Mesenchymal stem cell (in vitro differentiated cells and primary cell): ENCODE measurements around the gene FLRT1.

ENCODE experiments used
- DNase-seq: peaks from one replicate; pipeline ENCODE4 v3.0.0-alpha.2; 2013
- H2AFZ ChIP-seq: one replicate; pipeline ENCODE4 v1.6.1; 2013; ENCODE audit warnings: low read depth, mild to moderate bottlenecking, control low read depth, inconsistent platforms, low read length, moderate library complexity
- H2AK5ac ChIP-seq: 2 replicates; pipeline ENCODE4 v1.6.1; 2013; ENCODE audit warnings: low read length, moderate library complexity, mild to moderate bottlenecking, inconsistent platforms; ENCODE audit not compliant: severe bottlenecking
- H2BK120ac ChIP-seq: one replicate; pipeline ENCODE4 v1.6.1; 2013; ENCODE audit warnings: low read depth, mild to moderate bottlenecking, inconsistent platforms, low read length, moderate library complexity
- H2BK12ac ChIP-seq, 2 experiments: one replicate each; pipeline ENCODE4 v1.6.1; 2013; ENCODE audit warnings: inconsistent platforms in 2 of 2, low read length in 2 of 2, mild to moderate bottlenecking in 2 of 2, moderate library complexity in 2 of 2, control low read depth in 1 of 2
- H2BK15ac ChIP-seq: one replicate; pipeline ENCODE4 v1.6.1; 2013; ENCODE audit warnings: mild to moderate bottlenecking, low read depth, inconsistent platforms; ENCODE audit not compliant: poor library complexity, severe bottlenecking
- H2BK5ac ChIP-seq: 2 replicates; pipeline ENCODE4 v1.6.1; 2013; ENCODE audit warnings: low read depth, mild to moderate bottlenecking, low read length, control low read depth, inconsistent platforms; ENCODE audit not compliant: poor library complexity, severe bottlenecking
- H3K14ac ChIP-seq, 2 experiments: one replicate each; pipeline ENCODE4 v1.6.1; 2013; ENCODE audit warnings: inconsistent platforms in 2 of 2, low read length in 2 of 2, control low read depth in 1 of 2, mild to moderate bottlenecking in 1 of 2, moderate library complexity in 1 of 2
- H3K18ac ChIP-seq, 2 experiments: one replicate each; pipeline ENCODE4 v1.6.1; 2013; ENCODE audit warnings: inconsistent platforms in 2 of 2, low read length in 2 of 2, control low read depth in 1 of 2, low read depth in 1 of 2, mild to moderate bottlenecking in 1 of 2
- H3K23ac ChIP-seq, 2 experiments: one replicate each; pipeline ENCODE4 v1.6.1; 2013; ENCODE audit warnings: inconsistent platforms in 2 of 2, low read length in 2 of 2, mild to moderate bottlenecking in 2 of 2, moderate library complexity in 2 of 2, control low read depth in 1 of 2
- H3K27ac ChIP-seq: 2 replicates; pipeline ENCODE4 v1.5.1; 2013; ENCODE audit warnings: mild to moderate bottlenecking, moderate library complexity, low read length, control low read depth, inconsistent platforms; ENCODE audit not compliant: poor library complexity, severe bottlenecking
- H3K27me3 ChIP-seq, 2 experiments: 2 replicates each; pipeline versions ENCODE4 v1.6.1 to v1.7.0; 2013; ENCODE audit warnings: low read length in 2 of 2, mild to moderate bottlenecking in 2 of 2, moderate library complexity in 2 of 2, control low read depth in 1 of 2, inconsistent platforms in 1 of 2; ENCODE audit not compliant: control insufficient read depth in 1 of 2, insufficient read depth in 1 of 2
- H3K36me3 ChIP-seq, 2 experiments: 2 replicates each; pipeline versions ENCODE4 v1.6.1 to v1.7.0; 2013; ENCODE audit warnings: low read length in 2 of 2, control low read depth in 1 of 2, inconsistent platforms in 1 of 2, low read depth in 1 of 2, mild to moderate bottlenecking in 1 of 2; ENCODE audit not compliant: insufficient read depth in 2 of 2, control insufficient read depth in 1 of 2
- H3K4ac ChIP-seq, 2 experiments: one replicate each; pipeline ENCODE4 v1.6.1; 2013; ENCODE audit warnings: inconsistent platforms in 2 of 2, low read length in 2 of 2, mild to moderate bottlenecking in 2 of 2, moderate library complexity in 2 of 2, control low read depth in 1 of 2, low read depth in 1 of 2
- H3K4me1 ChIP-seq: 2 replicates; pipeline ENCODE4 v1.6.1; 2013; ENCODE audit warnings: low read depth, low read length, control low read depth; ENCODE audit not compliant: control insufficient read depth, insufficient read depth
- H3K4me2 ChIP-seq: 2 replicates; pipeline ENCODE4 v1.6.1; 2013; ENCODE audit warnings: low read length, mild to moderate bottlenecking, inconsistent platforms; ENCODE audit not compliant: poor library complexity, severe bottlenecking
- H3K4me3 ChIP-seq, 2 experiments: 2 replicates each; pipeline versions ENCODE4 v1.5.1 to v1.7.0; 2013; ENCODE audit warnings: low read length in 2 of 2, mild to moderate bottlenecking in 2 of 2, control low read depth in 1 of 2, low read depth in 1 of 2; ENCODE audit not compliant: insufficient read depth in 1 of 2
- H3K79me1 ChIP-seq: replicated peaks from 2 replicates; pipeline ENCODE4 v1.6.1; 2013; ENCODE audit warnings: mild to moderate bottlenecking, control low read depth, low read length, inconsistent platforms; ENCODE audit not compliant: poor library complexity, severe bottlenecking
- H3K9ac ChIP-seq: 2 replicates; pipeline ENCODE4 v1.7.0; 2013; ENCODE audit warnings: mild to moderate bottlenecking, low read length, moderate library complexity
- H3K9me3 ChIP-seq: 2 replicates; pipeline ENCODE4 v1.7.0; 2013; ENCODE audit warnings: mild to moderate bottlenecking, low read length; ENCODE audit not compliant: control insufficient read depth
- H4K8ac ChIP-seq: one replicate; pipeline ENCODE4 v1.6.1; 2013; ENCODE audit warnings: inconsistent platforms, mild to moderate bottlenecking, low read length, moderate library complexity
- H4K91ac ChIP-seq: one replicate; pipeline ENCODE4 v1.6.1; 2013; ENCODE audit warnings: mild to moderate bottlenecking, low read length, inconsistent platforms
- WGBS: methylation state at CpG from one replicate; pipeline ENCODE4 v1.1.7; 2013; ENCODE audit warnings: mixed read lengths; 5-methylcytosine and 5-hydroxymethylcytosine counted together

FLRT1 gene

DNA sequence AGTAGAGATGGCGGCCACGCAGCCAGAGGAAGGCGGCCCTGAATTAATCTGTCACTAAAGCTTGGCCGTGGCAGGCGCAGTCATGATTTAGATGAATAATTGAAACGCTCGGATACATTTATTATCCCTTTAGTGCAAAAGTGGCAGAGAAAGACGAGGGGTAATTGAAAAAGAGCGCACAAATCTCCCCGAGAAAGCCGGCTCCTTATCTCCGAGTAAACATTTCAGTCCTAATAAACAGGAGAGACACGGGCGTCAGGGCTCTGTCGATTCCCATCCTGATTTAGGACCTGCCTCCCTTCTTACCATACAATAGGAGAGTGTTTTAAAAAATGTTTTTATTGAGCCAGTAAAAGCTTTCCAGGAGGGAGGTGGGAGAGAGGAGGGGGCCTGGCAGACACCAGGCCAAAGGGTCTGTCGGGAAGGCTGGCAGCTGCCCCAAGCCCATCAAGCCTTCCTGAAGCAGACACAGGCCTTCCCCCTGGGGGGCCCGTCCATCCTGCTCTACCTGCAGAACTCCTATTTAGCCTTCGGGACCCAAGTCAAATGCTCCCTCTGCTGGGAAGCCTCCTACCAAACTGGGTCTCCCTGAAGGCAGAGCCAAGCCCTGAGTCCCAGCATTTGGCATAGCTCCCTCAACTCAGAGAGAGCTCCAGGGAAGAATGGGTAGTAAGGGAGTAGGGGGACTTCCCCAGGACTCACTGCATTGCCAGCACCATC is 26.7 kb upstream of the FLRT1 start:
- peaks cover 0 to 5% of the 10 kb centered on the region in 2 experiments for H3K27me3 ChIP-seq
- no peak overlapping the region for H3K4ac ChIP-seq
- no peaks in the 10 kb centered on the region for H3K79me1 ChIP-seq
- H2AK5ac ChIP-seq = no peak overlapping the region
- no peak overlapping the region for H2BK5ac ChIP-seq
- H3K9ac ChIP-seq = no peak overlapping the region
- no peak overlapping the region for H2AFZ ChIP-seq
- H2BK12ac ChIP-seq = no peak overlapping the region
- no peak overlapping the region for H2BK120ac ChIP-seq
- H3K4me1 ChIP-seq = peaks cover 29% of the 10 kb centered on the region
- no peak overlapping the region for H3K23ac ChIP-seq
- no peaks in the 10 kb centered on the region for H3K36me3 ChIP-seq
- H3K4me3 ChIP-seq = no peak overlapping the region
- H3K18ac ChIP-seq = no peak overlapping the region
- H3K27ac ChIP-seq = no peak overlapping the region
- no peak overlapping the region for H3K4me2 ChIP-seq
- H4K91ac ChIP-seq = no peak overlapping the region
- no peak overlapping the region for H4K8ac ChIP-seq
- no peaks in the 10 kb centered on the region for H3K9me3 ChIP-seq
- DNase-seq = no peak
- H3K14ac ChIP-seq = no peak overlapping the region
- H2BK15ac ChIP-seq = no peak overlapping the region
- 69% methylated on average over 15 of the region's 18 CpGs for WGBS

DNA sequence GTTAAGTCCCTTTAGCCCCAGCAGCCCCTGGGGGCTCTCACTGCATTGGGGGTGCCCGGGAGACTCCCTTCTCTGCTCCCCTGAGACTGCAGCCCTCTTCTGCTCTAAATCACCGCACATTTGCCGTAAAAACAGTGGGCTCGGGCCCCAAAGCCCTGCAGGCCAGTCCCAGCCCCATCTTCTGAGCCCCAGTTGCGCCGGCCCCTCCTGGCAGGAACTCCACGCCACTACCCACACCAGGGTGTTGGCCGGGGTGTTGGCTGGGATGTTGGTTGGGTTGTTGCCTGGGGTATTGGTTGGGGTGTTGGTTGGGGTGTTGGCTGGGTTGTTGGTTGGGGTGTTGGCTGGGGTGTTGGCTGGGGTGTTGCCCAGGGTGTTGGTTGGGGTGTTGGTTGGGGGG is 26.0 kb upstream of the FLRT1 start:
- Histone ChIP-seq H3K18ac (no peak overlapping the region), H3K9ac (no peak overlapping the region), H3K4me1 (peaks cover 24% of the 10 kb centered on the region), H3K14ac (no peak overlapping the region), H2BK5ac (no peak overlapping the region), H2AK5ac (no peak overlapping the region), H3K4ac (no peak overlapping the region), H3K27ac (no peak overlapping the region), H3K4me3 (no peak overlapping the region), H3K9me3 (no peaks in the 10 kb centered on the region), H4K91ac (no peak overlapping the region), H3K36me3 (no peaks in the 10 kb centered on the region), H2BK15ac (no peak overlapping the region), H2BK120ac (no peak overlapping the region), H3K23ac (no peak overlapping the region), H3K79me1 (no peaks in the 10 kb centered on the region), H3K27me3 (peaks cover 0 to 5% of the 10 kb centered on the region in 2 experiments), H2BK12ac (no peak overlapping the region), H2AFZ (no peak overlapping the region), H3K4me2 (no peak overlapping the region), H4K8ac (no peak overlapping the region)
- WGBS = 96% methylated on average over 8 of the region's 8 CpGs
- DNase-seq = no peak

DNA sequence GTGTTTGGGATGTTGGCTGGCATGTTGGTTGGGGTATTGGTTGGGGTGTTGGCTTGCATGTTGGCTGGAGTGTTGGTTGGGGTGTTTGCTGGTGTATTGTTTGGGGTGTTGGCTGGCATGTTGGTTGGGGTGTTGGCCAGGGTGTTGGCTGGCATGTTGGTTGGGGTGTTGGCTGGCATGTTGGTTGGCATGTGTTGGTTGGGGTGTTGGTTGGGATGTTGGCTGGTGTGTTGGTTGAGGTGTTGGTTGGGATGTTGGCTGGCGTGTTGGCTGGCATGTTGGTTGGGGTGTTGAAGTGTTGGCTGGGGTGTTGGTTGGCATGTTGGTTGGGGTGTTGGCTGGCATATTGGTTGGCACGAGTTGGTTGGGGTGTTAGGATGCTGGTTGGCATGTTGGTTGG is 24.9 kb upstream of the FLRT1 start:
- Histone ChIP-seq H3K9ac (no peak overlapping the region), H3K14ac (no peak overlapping the region), H2AK5ac (no peak overlapping the region), H3K36me3 (no peaks in the 10 kb centered on the region), H3K27me3 (peaks cover 0 to 8% of the 10 kb centered on the region in 2 experiments), H4K8ac (no peak overlapping the region), H3K9me3 (no peaks in the 10 kb centered on the region), H3K79me1 (no peaks in the 10 kb centered on the region), H3K4ac (no peak overlapping the region), H3K18ac (no peak overlapping the region), H2BK15ac (no peak overlapping the region), H3K4me2 (no peak overlapping the region), H3K27ac (no peak overlapping the region), H4K91ac (no peak overlapping the region), H3K4me1 (peaks cover 24% of the 10 kb centered on the region), H2BK120ac (no peak overlapping the region), H2AFZ (no peak overlapping the region), H2BK12ac (no peak overlapping the region), H3K4me3 (no peak overlapping the region), H2BK5ac (no peak overlapping the region), H3K23ac (no peak overlapping the region)
- DNase-seq = no peak
- WGBS = 83% methylated on average over 2 of the region's 2 CpGs

DNA sequence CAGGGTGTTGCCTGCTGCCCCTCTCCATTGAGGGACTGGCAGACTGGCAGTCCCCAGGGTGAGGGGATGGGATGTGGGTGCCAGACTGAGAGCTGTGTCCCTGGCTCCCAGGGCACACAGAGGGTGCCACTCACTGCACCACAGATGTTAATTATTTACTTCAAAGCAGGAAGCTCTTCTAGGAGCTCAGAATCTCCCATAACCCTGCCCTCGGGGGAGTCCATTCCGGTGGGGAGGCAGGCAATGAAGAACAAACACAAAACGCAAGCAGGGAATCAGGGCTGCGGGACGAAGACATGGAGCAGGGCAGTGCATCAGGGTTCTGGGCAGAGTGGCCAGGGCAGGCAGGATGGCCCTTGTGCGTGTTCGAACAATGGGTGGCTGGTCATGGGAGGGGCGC is 24.4 kb upstream of the FLRT1 start:
- Histone ChIP-seq H4K91ac (no peak overlapping the region), H2BK120ac (no peak overlapping the region), H2BK5ac (no peak overlapping the region), H2BK12ac (no peak overlapping the region), H3K4me2 (no peak overlapping the region), H3K9ac (no peak overlapping the region), H2AK5ac (no peak overlapping the region), H3K23ac (no peak overlapping the region), H3K9me3 (no peaks in the 10 kb centered on the region), H3K36me3 (no peaks in the 10 kb centered on the region), H4K8ac (no peak overlapping the region), H3K4ac (no peak overlapping the region), H3K18ac (no peak overlapping the region), H3K14ac (no peak overlapping the region), H2AFZ (no peak overlapping the region), H2BK15ac (no peak overlapping the region), H3K79me1 (no peaks in the 10 kb centered on the region), H3K27me3 (peaks cover 0 to 13% of the 10 kb centered on the region in 2 experiments), H3K27ac (no peak overlapping the region), H3K4me1 (peaks cover 24% of the 10 kb centered on the region), H3K4me3 (no peak overlapping the region)
- no peak for DNase-seq
- WGBS = 94% methylated on average over 8 of the region's 8 CpGs
